Left renal cortex interstitium (tissue), 4 donors: Measurements from ENCODE around the gene PTTG1. TPM values are rescaled to one million over a fixed set of nuclear protein-coding genes. Genes with fewer than 3 reads are reported as not detected.

Experiments
- DNase-seq, 4 donors: peaks; one replicate each; pipeline ENCODE4 v3.0.0-alpha.2; 2013; ENCODE audit warnings: low read depth in 4 of 4, low spot score in 2 of 4, missing footprints in 1 of 4
- polyA plus RNA-seq, 4 donors: library from polyadenylated mRNA; unstranded; fragments of 120-200 nt; gene quantifications; one replicate each; pipeline ENCODE4 v1.2.1, GENCODE V29; 2013; ENCODE audit not compliant: insufficient read length in 4 of 4

The PTTG1 gene
- polyA plus RNA-seq, 4 donors, result 64.8 to 78.0 (median 71.8) TPM

- DNase-seq, result no peak
Measured at GRCh38 chr5:160468363-160468975, 46.8 kb downstream of the PTTG1 start.

- no peak for DNase-seq
Measured at GRCh38 chr5:160469156-160470144, 47.8 kb downstream of the PTTG1 start.

- DNase-seq, result no peak
Measured at GRCh38 chr5:160470437-160471361, 49.0 kb downstream of the PTTG1 start.

GRCh38 chr5:160471761-160472160, 50.1 kb downstream of the PTTG1 start:
- DNase-seq, result no peak

- DNase-seq, result no peak
Measured at GRCh38 chr5:160472482-160472881, 50.8 kb downstream of the PTTG1 start.

- DNase-seq, result no peak
Measured at GRCh38 chr5:160473681-160474080, 52.0 kb downstream of the PTTG1 start.

GRCh38 chr5:160474084-160474483, 52.4 kb downstream of the PTTG1 start:
- no peak for DNase-seq

- no peak for DNase-seq
Measured at GRCh38 chr5:160475864-160476438, 54.3 kb downstream of the PTTG1 start.

- no peak for DNase-seq
Measured at GRCh38 chr5:160477266-160477970, 55.8 kb downstream of the PTTG1 start.

- DNase-seq, result no peak
Measured at GRCh38 chr5:160478163-160478562, 56.5 kb downstream of the PTTG1 start.

Other genes starting within 250 kb of the PTTG1 start
- gene FABP6, start 192.3 kb upstream of the PTTG1 start, polyA plus RNA-seq, result not detected
- 1 to 10 TPM; 6.9 to 9.5 (median 8.3) TPM for gene CCNJL, start 109.3 kb upstream of the PTTG1 start, polyA plus RNA-seq
- gene C1QTNF2, start 51.2 kb upstream of the PTTG1 start, polyA plus RNA-seq, result 1 to 10 TPM in 3 of 4 donors, under 1 TPM in 1; 0.90 to 2.4 (median 1.6) TPM
- 10 to 100 TPM; 13.3 to 17.9 (median 14.1) TPM for gene FAM200C, start 21.8 kb upstream of the PTTG1 start, polyA plus RNA-seq
- gene SLU7, start 2.8 kb upstream of the PTTG1 start, polyA plus RNA-seq, result 10 to 100 TPM; 62.4 to 75.1 (median 67.9) TPM